ENCODE data around the gene PHF21A. TPM values are rescaled to one million over a fixed set of nuclear protein-coding genes. Genes with fewer than 3 reads are reported as not detected.

PHF21A gene
- total and polyA plus RNA-seq, 2 donors (not counting 3 experiments of a cell fraction or from before 2014, with no cell fraction given), result 14.1 to 30.5 TPM

GRCh38 chr11:46036969-46037368 is 84.3 kb downstream of the PHF21A start:
- FAIRE-seq (no peak), DNase-seq (ENCODE audit: low read depth, low spot score) (no peak)
- Histone ChIP-seq H3K79me2 (ENCODE audit: control insufficient read depth, insufficient read depth, low read length) (no peaks in the 10 kb centered on the region), H3K9me3 (replicated peaks; ENCODE audit: control insufficient read depth, insufficient read depth, low read length) (no peaks in the 10 kb centered on the region), H3K4me1 (ENCODE audit: control insufficient read depth, extremely low read depth, insufficient read depth, low read length) (no peaks in the 10 kb centered on the region), H3K4me2 (ENCODE audit: insufficient read depth, low read length) (no peak overlapping the region), H3K27ac (ENCODE audit: insufficient read depth, low read depth, low read length) (no peak overlapping the region), H4K20me1 (replicated peaks; ENCODE audit: control insufficient read depth, extremely low read depth, insufficient read depth, low read length) (no peaks in the 10 kb centered on the region), H2AFZ (ENCODE audit: low read depth, low read length) (no peak overlapping the region), H3K4me3 (replicated peaks in 1 of 3; ENCODE audit: insufficient read depth in 1 of 3, low read depth in 1 of 3, low read length in 3 of 3) (no peak overlapping the region), H3K36me3 (ENCODE audit: control insufficient read depth in 2 of 2, extremely low read depth in 1 of 2, insufficient read depth in 2 of 2, low read length in 2 of 2) (no peaks in the 10 kb centered on the region), H3K9ac (replicated peaks; ENCODE audit: extremely low read depth, insufficient read depth, low read length) (no peak overlapping the region), H3K9me1 (replicated peaks; ENCODE audit: control insufficient read depth, extremely low read depth, insufficient read depth, low read length) (no peaks in the 10 kb centered on the region), H3K27me3 (ENCODE audit: control insufficient read depth in 2 of 2, insufficient read depth in 2 of 2, low read length in 2 of 2) (no peaks in the 10 kb centered on the region)
- ChIA-PET CTCF (interaction anchor here (0.7 to 1.0 kb wide), 2 partner anchors 72 to 1034 kb away, joined by 3 to 4 read pairs; no protein-coding TSS in a partner anchor), POLR2A (no interaction called here)
- no TSS peak for BruUV-seq (replicated peaks)
- TF ChIP-seq EZH2 (IDR thresholded peaks at IDR 0.05; ENCODE audit: borderline replicate concordance, low read depth, low read length, severe bottlenecking) (no peak), POLR2AphosphoS5 (IDR thresholded peaks at IDR 0.05; ENCODE audit: insufficient read depth, low read depth, low read length) (no peak), POLR2A (IDR thresholded peaks at IDR 0.05; ENCODE audit: low read depth, low read length) (no peak), GATA2 (IDR thresholded peaks at IDR 0.05; ENCODE audit: insufficient read depth, insufficient read length, low read depth, low read length) (no peak), JUN (IDR thresholded peaks at IDR 0.05; ENCODE audit: borderline replicate concordance, insufficient read depth, insufficient read length, low read depth) (no peak), FOS (IDR thresholded peaks at IDR 0.05; ENCODE audit: borderline replicate concordance, insufficient read depth, low read length) (no peak), CTCF (IDR thresholded peaks at IDR 0.05; ENCODE audit: extremely low read depth in 1 of 2, insufficient read depth in 1 of 2, low read depth in 1 of 2, low read length in 2 of 2) (no peak), MYC (IDR thresholded peaks at IDR 0.05; ENCODE audit: low read depth, low read length) (no peak)
- TF ChIP-seq, protein P1, sequence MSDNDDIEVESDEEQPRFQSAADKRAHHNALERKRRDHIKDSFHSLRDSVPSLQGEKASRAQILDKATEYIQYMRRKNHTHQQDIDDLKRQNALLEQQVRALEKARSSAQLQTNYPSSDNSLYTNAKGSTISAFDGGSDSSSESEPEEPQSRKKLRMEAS (IDR thresholded peaks at IDR 0.05; ENCODE audit: insufficient read depth, insufficient read length), result no peak
- intact Hi-C loops (cut with micrococcal nuclease), result loop anchor here (10.0 kb wide), 1 partner anchor 58 kb away; no protein-coding TSS in a partner anchor
- dilution Hi-C loops (cut with MboI; ENCODE audit: extremely low pct_ligation_motif_present, low sequenced_read_pairs), result no loop called here

Data from endothelial cell of umbilical vein (primary cell).